Measurements from ENCODE around the gene PLEKHB2. TPM values are rescaled to one million over a fixed set of nuclear protein-coding genes. Genes with fewer than 3 reads are reported as not detected.
"Not testable (repeated sequence)": the region's sequence is repeated elsewhere in the genome, so short reads cannot be mapped to it uniquely, and the experiment has no call there.

The PLEKHB2 gene
- total RNA-seq, 1 donor from 2014 or later = 33.6 TPM

GRCh38 chr2:131145040-131145439 lies 39.9 kb downstream of the PLEKHB2 start:
- intact Hi-C loops (cut with micrococcal nuclease) = no loop called here
- ATAC-seq (ENCODE audit: low read depth) (peak; percentile 25), DNase-seq (no peak)
- peaks cover 8% of the 10 kb centered on the region for H3K4me1 Mint-ChIP-seq
- ChIA-PET CTCF (no interaction called here), POLR2A (no interaction called here)
- H3K9me3 Mint-ChIP-seq = no peaks in the 10 kb centered on the region
- peaks cover 85% of the 10 kb centered on the region for H3K36me3 Mint-ChIP-seq (ENCODE audit: low read depth)
- no peaks in the 10 kb centered on the region for H3K27me3 Mint-ChIP-seq
- H3K4me3 Mint-ChIP-seq = no peak overlapping the region
- H3K27ac Mint-ChIP-seq = no peak overlapping the region
- no peak for TF ChIP-seq CTCF (IDR thresholded peaks at IDR 0.05)

- TF ChIP-seq CTCF (IDR thresholded peaks at IDR 0.05) = no peak
- intact Hi-C loops (cut with micrococcal nuclease) = no loop called here
- Mint-ChIP-seq H3K27ac (no peak overlapping the region), H3K36me3 (ENCODE audit: low read depth) (peaks cover 82% of the 10 kb centered on the region), H3K4me1 (peaks cover 8% of the 10 kb centered on the region), H3K4me3 (no peak overlapping the region), H3K27me3 (no peaks in the 10 kb centered on the region), H3K9me3 (no peaks in the 10 kb centered on the region)
- ATAC-seq (ENCODE audit: low read depth) (no peak), DNase-seq (no peak)
- ChIA-PET POLR2A (no interaction called here), CTCF (no interaction called here)
These were observed 41.1 kb downstream of the PLEKHB2 start for GRCh38 chr2:131146231-131146630.

GRCh38 chr2:131146749-131147148 lies 41.6 kb downstream of the PLEKHB2 start:
- H3K4me1 Mint-ChIP-seq = peaks cover 8% of the 10 kb centered on the region
- H3K9me3 Mint-ChIP-seq = no peaks in the 10 kb centered on the region
- CTCF ChIA-PET = no interaction called here
- TF ChIP-seq CTCF (IDR thresholded peaks at IDR 0.05) = no peak
- no peak overlapping the region for H3K27ac Mint-ChIP-seq
- DNase-seq (no peak), ATAC-seq (ENCODE audit: low read depth) (no peak)
- H3K36me3 Mint-ChIP-seq (ENCODE audit: low read depth) = peaks cover 80% of the 10 kb centered on the region
- no peaks in the 10 kb centered on the region for H3K27me3 Mint-ChIP-seq
- POLR2A ChIA-PET = no interaction called here
- intact Hi-C loops (cut with micrococcal nuclease) = no loop called here
- no peak overlapping the region for H3K4me3 Mint-ChIP-seq

GRCh38 chr2:131148426-131148825 lies 43.3 kb downstream of the PLEKHB2 start:
- Mint-ChIP-seq H3K36me3 (ENCODE audit: low read depth) (peaks cover 64% of the 10 kb centered on the region), H3K27ac (no peak overlapping the region), H3K4me3 (no peak overlapping the region), H3K9me3 (no peaks in the 10 kb centered on the region), H3K27me3 (no peaks in the 10 kb centered on the region), H3K4me1 (peaks cover 8% of the 10 kb centered on the region)
- intact Hi-C loops (cut with micrococcal nuclease) = no loop called here
- no peak for DNase-seq
- ChIA-PET POLR2A (no interaction called here), CTCF (no interaction called here)
- TF ChIP-seq CTCF (IDR thresholded peaks at IDR 0.05) = no peak
- ATAC-seq (ENCODE audit: low read depth) = no peak

GRCh38 chr2:131150109-131150508 lies 45.0 kb downstream of the PLEKHB2 start:
- H3K9me3 Mint-ChIP-seq; DNase-seq; CTCF ChIA-PET; H3K27me3 Mint-ChIP-seq; ATAC-seq (ENCODE audit: low read depth); H3K4me3 Mint-ChIP-seq; H3K27ac Mint-ChIP-seq; POLR2A ChIA-PET: not testable (repeated sequence)
- peaks cover 12% of the 10 kb centered on the region for H3K4me1 Mint-ChIP-seq
- intact Hi-C loops (cut with micrococcal nuclease) = loop anchor here (5.0 kb wide), 2 partner anchors 353 to 377 kb away; partner anchors contain the start of gene CCDC74A
- H3K36me3 Mint-ChIP-seq (ENCODE audit: low read depth) = peaks cover 49% of the 10 kb centered on the region

GRCh38 chr2:131151398-131151797 lies 46.3 kb downstream of the PLEKHB2 start:
- Mint-ChIP-seq H3K9me3 (no peaks in the 10 kb centered on the region), H3K27ac (no peak overlapping the region), H3K4me1 (peaks cover 13% of the 10 kb centered on the region), H3K27me3 (no peaks in the 10 kb centered on the region), H3K36me3 (ENCODE audit: low read depth) (peaks cover 40% of the 10 kb centered on the region), H3K4me3 (no peak overlapping the region)
- intact Hi-C loops (cut with micrococcal nuclease) = loop anchor here (5.0 kb wide), 2 partner anchors 354 to 376 kb away; partner anchors contain the start of gene CCDC74A
- POLR2A ChIA-PET = no interaction called here
- TF ChIP-seq CTCF (IDR thresholded peaks at IDR 0.05) = no peak
- DNase-seq (no peak), ATAC-seq (ENCODE audit: low read depth) (no peak)
- CTCF ChIA-PET = no interaction called here
